Left lung (tissue), 10 donors: ENCODE measurements around the gene RAB4B. TPM values are rescaled to one million over a fixed set of nuclear protein-coding genes. Genes with fewer than 3 reads are reported as not detected.
A peak's percentile ranks its signal among the peaks of the same experiment; 100 is the strongest.
"Not testable (repeated sequence)": the region's sequence is repeated elsewhere in the genome, so short reads cannot be mapped to it uniquely, and the experiment has no call there.

ENCODE experiments used
- ATAC-seq: fragments of 200-7000 bp; cut with Tn5 transposase; one replicate; pipeline ENCODE4 v1.9.1; 2020; ENCODE audit warnings: moderate library complexity
- DNase-seq, 4 donors: peaks; one replicate each; pipeline ENCODE4 v3.0.0-alpha.2; 2013 to 2020
- H3K27ac ChIP-seq, 2 donors: fragments of 200-600 bp; sonication (generic) in 1 of 2; one replicate each; pipeline versions ENCODE4 v1.5.0 to v1.8.0; 2020 to 2021
- H3K27me3 ChIP-seq, 2 donors: fragments of 200-600 bp; sonication (generic) in 1 of 2; one replicate each; pipeline versions ENCODE4 v1.5.0 to v1.8.0; 2020 to 2021
- H3K36me3 ChIP-seq, 2 donors: fragments of 200-600 bp; sonication (generic) in 1 of 2; one replicate each; pipeline versions ENCODE4 v1.5.0 to v1.8.0; 2020 to 2021
- H3K4me1 ChIP-seq, 2 donors: fragments of 200-600 bp; one replicate each; pipeline ENCODE4 v1.8.0; 2021
- H3K4me3 ChIP-seq, 2 donors: fragments of 200-600 bp; sonication (generic) in 1 of 2; one replicate each; pipeline versions ENCODE4 v1.5.0 to v1.8.0; 2020 to 2021; ENCODE audit warnings: mild to moderate bottlenecking in 1 of 2
- H3K9me3 ChIP-seq, 2 donors: fragments of 200-600 bp; sonication (generic) in 1 of 2; one replicate each; pipeline versions ENCODE4 v1.5.0 to v1.8.0; 2020 to 2021
- CTCF ChIP-seq, 2 donors: fragments of 200-600 bp; sonication (generic) in 1 of 2; IDR thresholded peaks; one replicate each; pipeline versions ENCODE4 v1.5.0 to v1.8.0; 2021; ENCODE audit warnings: antibody characterized with exemption in 2 of 2
- intact Hi-C, 2 donors: fragments of 100-400 bp; cut with DNase I; formaldehyde crosslinking; loops; one replicate each; pipeline versions ENCODE4 v1.11.2 to v1.14.2; 2022
- polyA plus RNA-seq, 6 donors: library from polyadenylated mRNA; unstranded; fragments of 120-200 nt; gene quantifications; one replicate each; pipeline ENCODE4 v1.2.1, GENCODE V29; 2013; ENCODE audit not compliant: insufficient read length in 6 of 6
- total RNA-seq, 2 donors: library from RNA; stranded (reverse); fragmentation: NEBNext Ultra II Directional; extraction: Animal tissue kit (Norgen Biotek cat#: 25700); gene quantifications; one replicate each; pipeline ENCODE4 v1.2.1, GENCODE V29; 2021
- donor health status: DM: no; HTN: yes; CAD: no.
- donor health status: DM: no; HTN: no; CAD: no.

RAB4B gene
- total and polyA plus RNA-seq, 8 donors = 11.1 to 50.4 (median 13.3) TPM

GRCh38 chr19:40783711-40784110, 5.7 kb downstream of the RAB4B start:
- H3K36me3 ChIP-seq = peaks cover 0 to 55% of the 10 kb centered on the region in 2 donors
- H3K27me3 ChIP-seq = no peaks in the 10 kb centered on the region
- intact Hi-C loops = no loop called here
- no peaks in the 10 kb centered on the region for H3K9me3 ChIP-seq
- no peak overlapping the region for H3K27ac ChIP-seq
- H3K4me3 ChIP-seq = no peak overlapping the region
- TF ChIP-seq CTCF (IDR thresholded peaks at IDR 0.05) = no peak
- peak in 1 of 4 donors; percentile 45 for DNase-seq
- peaks cover 0 to 11% of the 10 kb centered on the region in 2 donors for H3K4me1 ChIP-seq
- ATAC-seq = no peak

DNA sequence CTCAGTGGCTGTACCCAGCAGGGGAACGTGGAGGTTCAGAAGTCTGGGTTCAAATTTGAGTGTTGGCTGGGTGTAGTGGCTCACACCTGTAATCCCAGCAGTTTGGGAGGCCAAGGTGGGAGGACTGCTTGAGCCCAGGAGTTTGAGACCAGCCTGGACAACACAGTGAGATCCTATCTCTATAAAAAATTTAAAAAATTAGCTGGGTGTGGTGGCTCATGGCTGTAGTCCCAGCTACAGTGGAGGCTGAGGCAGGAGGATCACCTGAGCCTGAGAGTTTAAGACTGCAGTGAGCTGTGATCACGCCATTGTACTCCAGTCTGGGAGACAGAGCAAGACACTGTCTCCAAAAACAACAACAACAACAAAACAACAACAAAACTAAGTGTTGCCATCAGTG, 6.1 kb downstream of the RAB4B start:
- H3K4me1 ChIP-seq, DNase-seq, intact Hi-C loops, ATAC-seq, H3K4me3 ChIP-seq, H3K27me3 ChIP-seq, H3K9me3 ChIP-seq, H3K27ac ChIP-seq: not testable (repeated sequence)
- H3K36me3 ChIP-seq = peaks cover 0 to 58% of the 10 kb centered on the region in 2 donors

DNA sequence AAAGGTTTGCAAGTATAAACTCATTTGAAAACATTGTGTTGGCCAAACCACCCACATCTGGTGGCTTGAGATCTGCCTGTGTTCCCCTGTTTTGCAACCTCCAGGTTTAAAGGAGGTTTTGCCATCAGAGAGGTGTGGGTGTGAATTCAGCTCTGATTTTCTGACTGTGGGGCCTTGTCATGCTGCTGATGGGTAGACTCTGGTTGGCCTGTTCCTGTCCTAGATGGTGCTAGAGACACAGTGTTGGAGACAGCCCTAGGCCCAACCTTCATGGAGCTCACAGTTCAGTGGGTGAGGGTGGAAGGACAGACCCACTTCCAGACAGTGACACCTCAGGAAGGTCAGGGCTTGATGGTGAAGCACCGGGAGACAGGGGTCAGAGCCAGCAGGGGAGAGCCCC, 7.5 kb downstream of the RAB4B start:
- H3K4me3 ChIP-seq = no peak overlapping the region
- ATAC-seq (no peak), DNase-seq (no peak)
- H3K27me3 ChIP-seq = no peaks in the 10 kb centered on the region
- H3K27ac ChIP-seq = no peak overlapping the region
- no peaks in the 10 kb centered on the region for H3K4me1 ChIP-seq
- H3K36me3 ChIP-seq = peaks cover 0 to 68% of the 10 kb centered on the region in 2 donors
- no peak for TF ChIP-seq CTCF (IDR thresholded peaks at IDR 0.05)
- intact Hi-C loops = no loop called here
- H3K9me3 ChIP-seq = no peaks in the 10 kb centered on the region

- H3K36me3 ChIP-seq = peaks cover 0 to 77% of the 10 kb centered on the region in 2 donors
- no peaks in the 10 kb centered on the region for H3K9me3 ChIP-seq
- no peak overlapping the region for H3K27ac ChIP-seq
- intact Hi-C loops = no loop called here
- no peak for TF ChIP-seq CTCF (IDR thresholded peaks at IDR 0.05)
- no peaks in the 10 kb centered on the region for H3K4me1 ChIP-seq
- DNase-seq (peak in 1 of 4 donors; percentile 53), ATAC-seq (no peak)
- H3K27me3 ChIP-seq = no peaks in the 10 kb centered on the region
- H3K4me3 ChIP-seq = no peak overlapping the region
Measured at GRCh38 chr19:40786060-40787037, 8.3 kb downstream of the RAB4B start.

- no peak for TF ChIP-seq CTCF (IDR thresholded peaks at IDR 0.05)
- Histone ChIP-seq H3K27me3 (no peaks in the 10 kb centered on the region), H3K9me3 (no peaks in the 10 kb centered on the region), H3K36me3 (peaks cover 0 to 48% of the 10 kb centered on the region in 2 donors), H3K27ac (peak overlapping the region; percentile 50 to 61), H3K4me1 (peaks cover 8 to 14% of the 10 kb centered on the region in 2 donors), H3K4me3 (no peak overlapping the region)
- intact Hi-C loops = no loop called here
- DNase-seq (peak in 2 of 4 donors; percentile 57 to 71), ATAC-seq (peak; percentile 92)
Measured at GRCh38 chr19:40791349-40791748, 13.3 kb downstream of the RAB4B start.
